ENCODE results near the gene ANAPC4. TPM values are rescaled to one million over a fixed set of nuclear protein-coding genes. Genes with fewer than 3 reads are reported as not detected.

ANAPC4 gene
- total and polyA plus RNA-seq, 2 of the 8 experiments (the other 6 are each of a cell fraction or from before 2014, with no cell fraction given), result 8.7 to 31.6 TPM

GRCh38 chr4:25454476-25454875 is 77.4 kb downstream of the ANAPC4 start (continued):
- no peak for TF ChIP-seq BCL11A (IDR thresholded peaks at IDR 0.05; ENCODE audit: low read depth in 2 of 2, low read length in 2 of 2)
- no peak for TF ChIP-seq MAX (IDR thresholded peaks at IDR 0.05)
- no peak for TF ChIP-seq TBP (IDR thresholded peaks at IDR 0.05; ENCODE audit: low read depth, low read length)
- TF ChIP-seq CEBPB (IDR thresholded peaks at IDR 0.05; ENCODE audit: low read depth, low read length), result no peak

All from H1 (cell line).